ENCODE results near the gene NTSR1. TPM values are rescaled to one million over a fixed set of nuclear protein-coding genes. Genes with fewer than 3 reads are reported as not detected.
A peak's percentile ranks its signal among the peaks of the same experiment; 100 is the strongest.

Gene NTSR1
- total RNA-seq, 1 experiment from 2014 or later = 0.02 TPM

- H3K36me3 ChIP-seq = no peaks in the 10 kb centered on the region
- no peak for DNase-seq
- no peak overlapping the region for H3K27ac ChIP-seq
- H3K9me3 ChIP-seq (replicated peaks) = no peaks in the 10 kb centered on the region
- peaks cover 13% of the 10 kb centered on the region for H3K4me1 ChIP-seq
- H3K4me3 ChIP-seq = no peak overlapping the region
- H3K27me3 ChIP-seq = peaks cover 34% of the 10 kb centered on the region
These were observed 70.2 kb downstream of the NTSR1 start for GRCh38 chr20:62778601-62779416.

GRCh38 chr20:62779417-62779685, 70.7 kb downstream of the NTSR1 start:
- H3K4me3 ChIP-seq = no peak overlapping the region
- H3K27me3 ChIP-seq = peaks cover 34% of the 10 kb centered on the region
- DNase-seq = no peak
- H3K36me3 ChIP-seq = no peaks in the 10 kb centered on the region
- no peaks in the 10 kb centered on the region for H3K9me3 ChIP-seq (replicated peaks)
- no peak overlapping the region for H3K27ac ChIP-seq
- H3K4me1 ChIP-seq = peaks cover 7% of the 10 kb centered on the region

DNA sequence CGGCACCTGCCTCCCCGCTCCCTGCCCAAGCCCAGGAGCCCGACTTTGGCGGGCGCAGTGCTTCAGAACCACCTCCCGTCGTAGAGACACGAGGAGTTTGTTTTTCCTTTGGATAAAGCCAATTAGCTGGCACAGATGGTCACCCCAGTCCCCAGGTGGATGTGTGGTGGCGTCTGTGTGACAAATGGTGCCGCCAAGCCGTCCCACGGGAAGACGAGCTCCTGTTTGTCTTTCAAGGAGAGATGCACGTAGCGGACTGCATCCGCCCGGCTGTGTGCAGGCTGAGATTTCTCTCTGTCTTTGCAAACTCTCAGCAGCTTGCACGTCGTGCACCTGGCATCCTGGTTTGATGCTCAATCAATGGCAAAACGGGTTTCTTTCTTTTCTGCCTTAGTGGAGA, 71.6 kb downstream of the NTSR1 start:
- DNase-seq = no peak
- Histone ChIP-seq H3K4me1 (peaks cover 7% of the 10 kb centered on the region), H3K36me3 (no peaks in the 10 kb centered on the region), H3K4me3 (no peak overlapping the region), H3K27ac (no peak overlapping the region), H3K9me3 (replicated peaks) (no peaks in the 10 kb centered on the region), H3K27me3 (peaks cover 31% of the 10 kb centered on the region)

- H3K9me3 ChIP-seq (replicated peaks) = no peaks in the 10 kb centered on the region
- peaks cover 34% of the 10 kb centered on the region for H3K27me3 ChIP-seq
- H3K27ac ChIP-seq = no peak overlapping the region
- H3K4me3 ChIP-seq = no peak overlapping the region
- DNase-seq = no peak
- H3K36me3 ChIP-seq = no peaks in the 10 kb centered on the region
- peaks cover 10% of the 10 kb centered on the region for H3K4me1 ChIP-seq
These were observed 72.1 kb downstream of the NTSR1 start for GRCh38 chr20:62780696-62781095.

- Histone ChIP-seq H3K27ac (no peak overlapping the region), H3K4me3 (no peak overlapping the region), H3K36me3 (no peaks in the 10 kb centered on the region), H3K4me1 (peaks cover 17% of the 10 kb centered on the region), H3K9me3 (replicated peaks) (no peaks in the 10 kb centered on the region), H3K27me3 (peaks cover 45% of the 10 kb centered on the region)
- DNase-seq = peak in 1 of 2 experiments; percentile 51
These were observed 73.7 kb downstream of the NTSR1 start for GRCh38 chr20:62782149-62782892.

DNA sequence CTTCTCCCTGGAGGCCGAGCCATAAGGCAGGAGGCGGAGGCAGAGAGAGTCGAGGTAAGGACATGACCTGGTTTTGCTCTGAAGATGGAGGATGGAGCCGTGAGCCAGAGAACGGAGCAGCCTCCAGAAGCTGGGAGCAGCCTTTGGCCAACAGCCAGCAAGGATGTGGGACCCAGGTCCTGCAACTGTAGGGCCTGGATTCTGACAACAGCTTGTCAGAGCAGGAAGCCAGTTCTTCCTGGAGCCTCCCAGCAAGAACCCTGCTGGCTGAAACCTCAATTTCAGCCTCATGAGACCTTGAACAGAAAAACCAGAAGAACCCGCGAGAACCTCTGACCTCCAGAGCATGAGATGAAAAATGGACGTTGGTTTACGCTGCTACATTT, 74.2 kb downstream of the NTSR1 start:
- Histone ChIP-seq H3K4me3 (no peak overlapping the region), H3K27me3 (peaks cover 45% of the 10 kb centered on the region), H3K36me3 (no peaks in the 10 kb centered on the region), H3K9me3 (replicated peaks) (no peaks in the 10 kb centered on the region), H3K27ac (no peak overlapping the region), H3K4me1 (peaks cover 14% of the 10 kb centered on the region)
- no peak for DNase-seq

DNA sequence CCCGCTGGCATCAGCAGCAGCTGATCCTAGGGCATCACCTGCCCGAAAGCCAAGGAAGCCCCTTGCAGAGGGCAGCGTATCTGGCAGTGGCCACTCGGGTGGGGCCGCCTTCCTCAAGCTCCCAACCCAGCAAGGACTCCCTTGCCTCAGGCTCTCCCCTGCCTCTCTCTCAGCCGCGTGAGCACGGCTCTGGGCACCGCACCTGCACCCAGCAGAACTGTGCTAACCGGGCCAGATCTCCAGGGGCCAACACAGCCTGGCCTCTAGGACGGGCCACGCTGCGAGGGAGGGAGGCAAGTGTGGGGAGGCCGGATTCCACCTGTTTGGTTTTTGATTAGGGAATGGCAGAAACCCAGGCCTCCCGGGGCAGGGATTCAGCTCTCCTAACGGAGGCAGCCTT, 75.9 kb downstream of the NTSR1 start:
- no peak for DNase-seq
- H3K4me3 ChIP-seq = no peak overlapping the region
- H3K27ac ChIP-seq = no peak overlapping the region
- H3K9me3 ChIP-seq (replicated peaks) = no peaks in the 10 kb centered on the region
- H3K36me3 ChIP-seq = no peaks in the 10 kb centered on the region
- H3K4me1 ChIP-seq = peaks cover 14% of the 10 kb centered on the region
- peaks cover 49% of the 10 kb centered on the region for H3K27me3 ChIP-seq

GRCh38 chr20:62785393-62785792, 76.8 kb downstream of the NTSR1 start:
- Histone ChIP-seq H3K27ac (no peak overlapping the region), H3K4me1 (peaks cover 14% of the 10 kb centered on the region), H3K36me3 (no peaks in the 10 kb centered on the region), H3K9me3 (replicated peaks) (no peaks in the 10 kb centered on the region), H3K27me3 (peaks cover 45% of the 10 kb centered on the region), H3K4me3 (no peak overlapping the region)
- DNase-seq = peak in 1 of 2 experiments; percentile 53

DNA sequence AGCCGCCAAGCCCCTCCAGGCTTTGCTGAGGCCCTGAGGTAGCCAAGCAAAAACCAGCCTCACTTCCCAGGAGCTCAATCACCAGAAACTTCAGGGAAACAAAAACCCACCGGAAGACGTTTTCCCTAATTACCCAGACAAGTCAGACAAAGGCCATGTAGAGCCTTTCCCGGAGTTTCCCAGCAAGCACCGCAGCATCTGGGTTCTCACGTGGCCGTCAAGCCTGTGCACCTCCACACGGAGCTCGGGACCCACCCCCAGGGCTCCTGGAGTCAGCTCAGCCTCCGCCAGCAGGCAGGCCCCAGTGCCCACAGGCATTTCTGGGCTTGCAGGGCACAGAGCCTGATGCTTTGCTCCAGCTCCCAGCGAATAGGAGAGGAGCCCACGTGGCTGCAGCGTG, 77.5 kb downstream of the NTSR1 start:
- peaks cover 14% of the 10 kb centered on the region for H3K4me1 ChIP-seq
- H3K27me3 ChIP-seq = peaks cover 45% of the 10 kb centered on the region

DNA sequence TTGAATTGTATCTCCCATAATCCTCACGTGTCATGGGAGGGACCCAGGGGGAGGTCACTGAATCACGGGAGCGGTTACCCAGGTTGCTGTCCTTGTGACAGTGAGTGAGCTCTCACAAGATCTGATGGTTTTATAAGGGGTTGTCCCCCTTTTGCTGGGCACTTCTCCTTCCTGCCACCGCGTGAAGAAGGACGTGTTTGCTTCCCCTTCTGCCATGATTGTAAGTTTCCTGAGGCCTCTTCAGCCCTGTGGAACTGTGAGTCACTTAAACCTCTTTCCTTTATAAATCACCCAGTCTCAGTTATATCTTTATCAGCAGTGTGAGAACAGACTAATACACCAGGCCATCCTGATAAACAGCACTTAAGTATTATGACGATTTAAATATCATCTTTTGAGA, 78.7 kb downstream of the NTSR1 start:
- H3K9me3 ChIP-seq (replicated peaks) = no peaks in the 10 kb centered on the region
- H3K4me1 ChIP-seq = peaks cover 22% of the 10 kb centered on the region
- DNase-seq = no peak
- H3K27me3 ChIP-seq = peaks cover 39% of the 10 kb centered on the region
- no peak overlapping the region for H3K27ac ChIP-seq
- H3K4me3 ChIP-seq = no peak overlapping the region
- no peaks in the 10 kb centered on the region for H3K36me3 ChIP-seq

More for the DNA sequence above, 77.5 kb downstream of the NTSR1 start:
- Histone ChIP-seq H3K9me3 (replicated peaks) (no peaks in the 10 kb centered on the region), H3K27ac (no peak overlapping the region), H3K4me3 (peak overlapping the region; percentile 28), H3K36me3 (no peaks in the 10 kb centered on the region)
- DNase-seq = peak; percentile 66 to 77

DNA sequence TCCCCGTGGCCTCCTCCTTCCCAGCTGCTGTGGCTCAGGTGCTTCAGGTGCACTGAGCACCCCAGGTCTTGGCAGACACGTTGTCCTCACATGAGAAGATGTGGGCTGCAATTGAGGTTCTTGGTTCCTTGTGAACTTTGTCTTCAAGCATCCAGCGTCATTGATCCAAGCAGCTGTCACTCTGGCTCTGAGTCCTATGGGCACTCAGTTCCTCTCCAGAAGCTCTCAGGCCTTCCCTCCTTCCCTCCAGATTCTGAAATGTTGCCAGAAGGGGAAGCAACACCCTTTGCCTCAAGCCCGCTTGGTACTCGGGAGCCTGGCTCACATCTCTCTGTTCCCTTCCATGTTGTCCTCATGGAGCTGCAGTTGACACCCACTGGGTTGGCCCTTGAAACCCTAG, 79.2 kb downstream of the NTSR1 start:
- Histone ChIP-seq H3K4me1 (peaks cover 27% of the 10 kb centered on the region), H3K9me3 (replicated peaks) (no peaks in the 10 kb centered on the region), H3K36me3 (no peaks in the 10 kb centered on the region), H3K27me3 (peaks cover 34% of the 10 kb centered on the region), H3K27ac (no peak overlapping the region), H3K4me3 (no peak overlapping the region)
- DNase-seq = no peak

DNA sequence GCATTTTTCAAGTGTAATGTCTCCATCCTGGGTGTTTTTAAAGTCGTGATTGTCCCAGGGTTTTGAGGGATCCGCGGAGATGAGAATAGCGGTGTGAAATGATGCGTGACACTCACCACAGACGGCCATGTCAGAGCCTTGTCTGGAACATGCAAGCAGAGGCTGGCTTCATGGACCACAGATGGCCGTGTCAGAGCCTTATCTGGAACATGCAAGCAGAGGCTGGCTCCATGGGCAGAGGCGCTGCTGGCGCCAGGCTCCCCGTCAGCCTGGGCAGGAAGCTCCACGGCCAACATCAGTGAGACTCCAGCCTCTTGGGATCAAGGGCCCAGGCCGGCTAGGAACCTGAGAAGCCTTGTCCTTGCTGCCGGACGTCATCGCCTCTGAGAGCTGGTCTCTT, 80.0 kb downstream of the NTSR1 start:
- Histone ChIP-seq H3K4me1 (peaks cover 31% of the 10 kb centered on the region), H3K36me3 (no peaks in the 10 kb centered on the region), H3K27me3 (peaks cover 28% of the 10 kb centered on the region), H3K9me3 (replicated peaks) (no peaks in the 10 kb centered on the region), H3K4me3 (no peak overlapping the region), H3K27ac (no peak overlapping the region)
- no peak for DNase-seq

- Histone ChIP-seq H3K4me1 (peaks cover 34% of the 10 kb centered on the region), H3K36me3 (no peaks in the 10 kb centered on the region), H3K4me3 (no peak overlapping the region), H3K27me3 (peaks cover 19% of the 10 kb centered on the region), H3K9me3 (replicated peaks) (no peaks in the 10 kb centered on the region), H3K27ac (no peak overlapping the region)
- no peak for DNase-seq
These were observed 81.4 kb downstream of the NTSR1 start for GRCh38 chr20:62790075-62790474.

- Histone ChIP-seq H3K4me3 (no peak overlapping the region), H3K9me3 (replicated peaks) (no peaks in the 10 kb centered on the region), H3K27me3 (peaks cover 7% of the 10 kb centered on the region; the same call in 1 of the 2 replicates), H3K27ac (no peak overlapping the region), H3K36me3 (no peaks in the 10 kb centered on the region), H3K4me1 (peaks cover 25% of the 10 kb centered on the region)
- DNase-seq = peak; percentile 96 to 99
These were observed 82.9 kb downstream of the NTSR1 start for GRCh38 chr20:62791301-62792181.

Data from SJCRH30 (cell line).